HL-60 (cell line): Measurements from ENCODE around the gene AKAP6.

Source experiments
- DNase-seq, 2 experiments: peaks; one replicate each; pipeline ENCODE4 v3.0.0-alpha.2; 2010 to 2020; ENCODE audit warnings: low read depth in 1 of 2, low spot score in 1 of 2
- H3K27ac ChIP-seq: fragments of 250-450 bp; sonication (Bioruptor Pico); replicated peaks from 2 replicates; pipeline ENCODE4 v1.5.1; 2020; ENCODE audit warnings: mild to moderate bottlenecking, moderate library complexity
- H3K27me3 ChIP-seq: fragments of 250-450 bp; sonication (Bioruptor Pico); 2 replicates; pipeline ENCODE4 v1.5.1; 2021; ENCODE audit warnings: mild to moderate bottlenecking, moderate library complexity; ENCODE audit not compliant: insufficient read depth, poor library complexity, severe bottlenecking
- H3K4me3 ChIP-seq: replicated peaks from 2 replicates; pipeline ENCODE4 v1.5.1; 2011; ENCODE audit warnings: mild to moderate bottlenecking, control low read depth, low read length; ENCODE audit not compliant: insufficient read depth
- CTCF ChIP-seq: IDR thresholded peaks from one replicate; pipeline ENCODE4 v1.5.1; 2011; ENCODE audit warnings: low read length, control low read depth, inconsistent platforms; ENCODE audit not compliant: insufficient read depth
- GABPA ChIP-seq: IDR thresholded peaks from 2 replicates; pipeline ENCODE4 v1.6.1; 2012; ENCODE audit warnings: low read depth
- POLR2AphosphoS5 ChIP-seq: IDR thresholded peaks from 2 replicates; pipeline ENCODE4 v1.6.1; 2012; ENCODE audit warnings: low read depth
- REST ChIP-seq: IDR thresholded peaks from 2 replicates; pipeline ENCODE4 v1.6.1; 2012; ENCODE audit warnings: low read depth; ENCODE audit not compliant: insufficient replicate concordance
- SPI1 ChIP-seq: IDR thresholded peaks from 2 replicates; pipeline ENCODE4 v1.6.1; 2012; ENCODE audit warnings: low read depth, mild to moderate bottlenecking, borderline replicate concordance

The AKAP6 gene

GRCh38 chr14:32375663-32376062 lies 46.6 kb downstream of the AKAP6 start:
- no peak for DNase-seq
- no peak overlapping the region for H3K4me3 ChIP-seq

GRCh38 chr14:32377046-32377646 lies 48.0 kb downstream of the AKAP6 start:
- DNase-seq, result no peak
- Histone ChIP-seq H3K27ac (no peak overlapping the region), H3K27me3 (peaks cover 3% of the 10 kb centered on the region), H3K4me3 (no peak overlapping the region)
- no peak for TF ChIP-seq CTCF
- no peak for TF ChIP-seq REST
- no peak for TF ChIP-seq GABPA
- TF ChIP-seq SPI1, result no peak
- TF ChIP-seq POLR2AphosphoS5, result no peak

More at GRCh38 chr14:32375663-32376062, 46.6 kb downstream of the AKAP6 start:
- TF ChIP-seq GABPA, result no peak
- no peak for TF ChIP-seq SPI1
- TF ChIP-seq REST, result no peak
- TF ChIP-seq POLR2AphosphoS5, result no peak
- no peak for TF ChIP-seq CTCF
- Histone ChIP-seq H3K27me3 (peaks cover 3% of the 10 kb centered on the region), H3K27ac (no peak overlapping the region)

GRCh38 chr14:32378284-32378683 lies 49.2 kb downstream of the AKAP6 start:
- no peak overlapping the region for H3K27ac ChIP-seq
- peaks cover 3% of the 10 kb centered on the region for H3K27me3 ChIP-seq
- TF ChIP-seq POLR2AphosphoS5 (no peak), SPI1 (no peak), GABPA (no peak), REST (no peak), CTCF (no peak)
- H3K4me3 ChIP-seq, result no peak overlapping the region
- no peak for DNase-seq
